IPS DF 4.7 (cell line): ENCODE results near the gene FOXO3.
"Not testable (repeated sequence)": the region's sequence is repeated elsewhere in the genome, so short reads cannot be mapped to it uniquely, and the experiment has no call there.

Experiments
- DNase-seq: peaks from one replicate; pipeline ENCODE4 v3.0.0-alpha.2; 2013; ENCODE audit warnings: low spot score; ENCODE audit errors: extremely low read depth

The FOXO3 gene

DNA sequence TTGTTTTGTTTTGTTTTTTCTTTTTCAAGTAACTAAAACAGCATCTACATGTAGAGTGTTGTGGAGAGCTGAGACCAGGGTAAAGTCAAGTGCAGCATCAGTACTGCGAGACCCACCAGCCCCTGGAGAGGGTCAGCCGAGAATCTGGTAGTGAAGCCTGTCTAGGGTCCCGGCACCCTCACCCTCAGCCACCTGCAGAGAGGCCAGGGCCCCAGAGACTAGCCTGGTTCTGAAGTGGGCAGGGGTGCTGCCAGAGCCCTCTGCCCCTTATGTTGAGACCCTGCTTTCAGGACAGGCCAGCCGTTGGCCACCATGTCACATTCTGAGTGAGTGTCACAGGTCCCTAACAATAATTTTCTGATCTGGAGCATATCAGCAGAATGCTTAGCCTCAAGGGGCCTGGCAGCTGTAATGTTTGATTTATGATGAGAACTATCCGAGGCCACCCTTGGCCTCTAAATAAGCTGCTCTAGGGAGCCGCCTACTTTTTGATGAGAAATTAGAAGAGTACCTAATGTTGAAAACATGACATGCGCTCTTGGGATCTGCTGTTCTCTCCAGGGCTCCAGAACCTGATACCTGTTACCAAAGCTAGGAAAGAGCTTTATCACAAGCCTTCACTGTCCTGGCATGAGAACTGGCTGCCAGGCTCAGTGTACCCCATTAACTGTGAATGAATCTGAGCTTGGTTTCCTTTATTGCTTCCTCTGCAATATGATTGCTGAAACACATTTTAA is 121.8 kb downstream of the FOXO3 start:
- DNase-seq: not testable (repeated sequence)

DNA sequence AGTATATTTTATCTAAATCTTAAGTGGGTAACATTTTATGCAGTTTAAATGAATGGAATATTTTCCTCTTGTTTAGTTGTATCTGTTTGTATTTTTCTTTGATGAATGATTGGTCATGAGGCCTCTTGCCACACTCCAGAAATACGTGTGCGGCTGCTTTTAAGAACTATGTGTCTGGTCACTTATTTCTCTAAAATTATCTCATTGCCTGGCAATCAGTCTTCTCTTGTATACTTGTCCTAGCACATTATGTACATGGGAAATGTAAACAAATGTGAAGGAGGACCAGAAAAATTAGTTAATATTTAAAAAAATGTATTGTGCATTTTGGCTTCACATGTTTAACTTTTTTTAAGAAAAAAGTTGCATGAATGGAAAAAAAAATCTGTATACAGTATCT is 123.3 kb downstream of the FOXO3 start:
- not testable (repeated sequence) for DNase-seq

DNA sequence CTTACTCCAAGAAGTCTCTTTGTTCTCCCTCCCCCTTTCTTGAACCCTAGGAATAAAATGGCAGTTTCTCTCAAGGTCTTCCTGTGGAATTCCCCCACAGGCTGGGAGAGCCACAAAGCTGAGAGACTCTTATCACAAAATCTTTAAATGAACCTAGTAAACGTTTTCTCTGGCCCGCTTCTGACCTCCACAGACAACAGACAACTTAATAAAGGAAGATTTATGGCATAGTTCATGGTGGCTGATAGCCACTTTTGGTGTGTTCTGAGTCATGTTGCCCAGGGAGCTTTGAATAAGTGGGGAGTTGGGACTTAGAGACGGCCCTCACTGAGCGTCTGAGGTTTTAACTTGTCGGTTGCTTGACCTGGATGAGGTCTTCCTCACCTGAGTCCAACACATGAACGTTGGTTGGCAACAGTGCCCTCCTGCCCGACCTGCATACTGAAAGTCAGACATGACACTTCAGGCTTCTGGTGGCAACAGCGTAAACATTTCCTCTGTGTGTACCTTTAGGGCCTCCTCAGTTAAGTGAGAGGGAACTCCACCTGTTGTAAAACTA is 124.1 kb downstream of the FOXO3 start:
- DNase-seq: no peak

DNA sequence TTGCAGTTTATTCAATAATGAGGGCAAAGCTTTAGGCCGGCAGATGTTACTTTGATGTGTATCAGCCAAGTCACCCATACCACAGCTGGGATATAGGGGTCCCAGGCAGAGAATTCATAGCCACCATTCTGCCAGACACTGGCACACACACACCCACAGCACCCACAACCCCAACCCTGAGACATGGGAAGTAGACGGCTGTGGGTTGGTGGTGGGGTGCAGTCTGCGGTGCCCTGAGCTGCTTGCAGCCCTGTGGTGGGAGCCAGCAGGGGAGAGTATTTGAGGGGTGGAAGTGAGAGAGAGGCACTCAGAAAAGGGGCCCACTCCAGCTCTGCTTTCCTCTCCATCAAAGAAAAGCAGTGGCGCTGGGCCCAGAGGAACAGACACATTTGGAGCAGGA is 125.3 kb downstream of the FOXO3 start:
- no peak for DNase-seq

DNA sequence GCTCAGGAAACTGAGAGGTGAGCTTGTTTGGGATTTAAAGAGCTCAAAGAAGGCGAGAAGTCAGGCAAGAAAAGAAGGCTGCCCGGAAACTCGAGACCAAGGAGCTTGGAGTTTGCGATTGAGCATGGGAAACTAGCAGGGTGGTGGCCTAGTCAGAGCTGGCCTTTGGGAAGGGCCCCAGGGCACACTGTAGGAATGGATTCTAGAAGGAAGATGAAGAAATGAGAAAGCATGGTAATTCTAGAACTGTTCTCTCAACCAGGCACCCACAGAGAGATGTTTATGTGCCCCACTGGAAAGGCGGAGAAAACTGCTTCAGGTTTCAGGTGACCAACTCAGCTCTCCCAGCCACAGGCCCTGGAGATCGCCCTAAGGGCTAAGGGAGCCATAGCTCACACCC is 126.2 kb downstream of the FOXO3 start:
- DNase-seq: no peak

DNA sequence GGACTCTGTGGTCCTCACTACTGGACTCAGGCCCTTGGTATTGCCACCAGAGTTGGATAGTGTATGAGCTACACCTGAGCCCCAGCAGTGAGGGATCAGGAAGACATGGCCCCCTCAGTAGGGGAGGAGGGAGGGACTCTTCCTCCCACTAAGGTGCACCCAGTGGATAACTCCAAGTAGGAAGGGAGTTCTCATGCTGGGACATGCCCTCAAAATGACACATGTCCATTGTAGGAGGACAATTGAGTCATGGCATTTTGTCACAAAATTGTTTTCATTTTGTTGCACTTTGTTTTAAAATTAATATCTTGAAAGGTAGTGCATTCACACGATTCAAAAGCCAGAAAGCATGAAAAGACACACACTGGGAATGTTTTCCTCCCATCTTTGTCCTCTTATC is 127.2 kb downstream of the FOXO3 start:
- DNase-seq: no peak

DNA sequence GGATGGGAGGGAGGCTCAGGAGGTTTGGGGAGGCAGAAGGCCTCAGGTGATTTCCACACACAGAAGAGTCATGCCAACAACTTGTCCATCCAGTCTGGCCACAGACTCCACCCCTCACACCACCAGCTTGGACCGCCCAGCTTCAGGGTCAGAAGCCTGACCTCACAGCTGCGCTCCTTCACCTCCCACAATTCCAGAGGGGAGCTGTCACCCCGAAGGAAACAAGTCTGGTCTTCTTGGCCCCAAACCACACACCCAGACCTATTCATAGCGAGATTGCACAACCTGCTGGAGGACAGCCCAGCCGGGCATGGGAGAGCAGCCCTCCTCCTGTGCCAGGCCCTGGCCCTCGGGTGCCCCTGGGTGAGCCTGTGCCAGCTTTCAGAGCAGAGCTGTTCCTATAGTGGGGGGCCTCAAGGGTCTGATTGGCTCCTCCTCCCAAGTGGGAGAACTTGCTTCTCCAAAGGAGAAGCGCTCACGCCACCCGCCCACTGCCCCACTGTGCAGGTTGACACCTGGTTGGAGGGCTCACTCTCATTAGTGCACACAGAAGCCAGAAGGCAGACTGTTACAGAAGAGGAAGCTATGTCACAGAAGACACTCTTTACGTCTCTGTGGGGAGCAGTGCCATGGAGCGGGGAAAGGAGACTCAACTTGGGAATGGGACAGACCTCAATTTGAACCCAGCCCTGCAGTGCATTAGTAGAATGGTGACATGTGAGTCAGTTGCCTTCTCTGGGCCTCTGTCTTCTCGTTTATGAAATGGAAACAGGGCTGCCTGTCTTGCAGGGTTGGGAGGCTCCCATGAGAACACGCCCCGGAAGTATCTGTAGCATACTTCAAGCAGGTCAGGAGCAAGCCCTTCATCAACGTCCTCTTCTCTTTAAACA is 128.8 kb downstream of the FOXO3 start:
- DNase-seq: no peak

DNA sequence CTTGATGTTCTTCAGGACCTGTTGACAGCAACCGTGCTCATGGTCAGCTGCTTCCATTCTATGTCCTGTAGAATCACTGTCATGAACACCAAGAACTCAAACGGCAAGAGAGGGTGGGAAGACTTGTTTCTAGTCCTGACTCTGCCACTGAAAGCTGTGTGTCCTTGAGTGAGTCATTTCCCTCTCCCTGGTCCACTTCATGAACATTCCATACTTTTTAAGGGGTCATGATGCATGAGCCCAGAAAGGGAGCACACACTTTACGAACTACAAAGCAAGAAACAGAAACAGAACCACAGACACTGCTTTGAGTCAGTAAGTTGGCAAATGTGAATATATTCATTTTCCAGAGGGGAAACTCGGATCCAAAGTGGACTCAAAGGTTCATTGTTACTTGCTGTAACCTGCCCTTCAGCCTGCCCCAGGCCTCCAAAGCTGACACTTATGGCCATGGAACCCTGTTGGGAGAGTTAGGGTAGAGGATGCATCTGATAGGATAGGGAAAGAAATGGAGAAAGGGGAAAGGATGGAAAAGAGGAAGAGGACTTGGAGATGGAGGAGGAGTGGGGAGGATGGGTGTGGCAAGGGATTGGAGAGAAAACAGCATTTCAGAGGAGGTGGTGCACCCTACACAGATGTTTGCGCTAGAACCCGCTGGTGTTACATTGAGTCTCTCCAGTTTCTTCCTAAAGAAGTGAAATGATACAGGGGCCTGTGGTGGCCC is 129.8 kb downstream of the FOXO3 start:
- no peak for DNase-seq

DNA sequence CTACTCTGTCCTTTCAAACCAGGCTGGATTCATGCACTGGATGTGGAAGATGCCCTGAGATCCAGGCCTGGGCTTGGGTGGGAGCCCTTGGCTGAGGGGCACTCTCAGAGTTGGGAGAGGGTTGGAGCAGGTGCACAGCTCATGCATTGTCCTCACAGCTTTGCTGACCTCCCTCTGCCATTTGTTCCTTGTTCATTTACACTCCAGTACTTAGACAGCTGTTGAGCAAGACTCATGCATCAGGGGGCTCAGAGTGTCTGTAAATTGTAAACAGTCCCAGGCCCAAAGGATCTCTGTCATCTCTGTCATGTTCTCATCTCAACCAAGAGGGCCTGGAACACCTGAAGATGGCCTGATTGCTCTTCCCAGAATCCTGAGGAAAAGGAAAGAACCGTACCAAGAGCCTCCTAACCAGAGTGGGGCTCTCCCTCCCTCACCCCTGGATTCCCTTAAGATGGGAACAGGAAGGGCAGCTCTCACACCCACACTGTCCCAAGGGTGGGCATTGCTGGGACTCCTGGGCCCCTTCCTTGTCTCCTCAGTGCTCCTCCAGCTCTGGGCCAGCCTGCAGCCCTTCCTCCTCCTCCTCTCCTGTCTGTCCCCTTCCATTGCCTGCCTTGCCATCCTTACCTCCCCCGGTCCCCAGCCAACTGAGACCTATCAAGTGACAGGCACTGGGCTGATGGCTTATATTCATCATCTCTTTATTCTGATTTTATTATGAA is 132.9 kb downstream of the FOXO3 start:
- DNase-seq: no peak

DNA sequence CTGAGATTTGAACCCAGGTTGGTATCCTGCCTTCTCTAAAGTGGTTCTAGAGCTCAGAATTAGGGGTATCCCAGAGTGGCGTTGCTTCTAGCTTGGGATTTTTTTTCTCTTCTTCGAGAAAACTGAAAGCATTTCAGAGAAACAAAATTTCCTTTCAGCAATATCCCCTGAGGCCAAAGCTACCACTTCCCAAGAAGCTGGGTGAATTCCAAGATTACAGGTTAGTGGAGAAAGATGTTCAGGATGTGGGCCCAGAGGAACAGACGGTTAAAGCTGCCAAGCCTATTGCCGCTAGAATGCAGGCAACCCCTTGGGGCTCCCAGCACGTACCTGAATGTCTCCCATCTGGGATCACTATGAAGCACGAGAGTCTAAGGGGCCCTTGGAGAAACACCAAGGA is 134.1 kb downstream of the FOXO3 start:
- DNase-seq: no peak

DNA sequence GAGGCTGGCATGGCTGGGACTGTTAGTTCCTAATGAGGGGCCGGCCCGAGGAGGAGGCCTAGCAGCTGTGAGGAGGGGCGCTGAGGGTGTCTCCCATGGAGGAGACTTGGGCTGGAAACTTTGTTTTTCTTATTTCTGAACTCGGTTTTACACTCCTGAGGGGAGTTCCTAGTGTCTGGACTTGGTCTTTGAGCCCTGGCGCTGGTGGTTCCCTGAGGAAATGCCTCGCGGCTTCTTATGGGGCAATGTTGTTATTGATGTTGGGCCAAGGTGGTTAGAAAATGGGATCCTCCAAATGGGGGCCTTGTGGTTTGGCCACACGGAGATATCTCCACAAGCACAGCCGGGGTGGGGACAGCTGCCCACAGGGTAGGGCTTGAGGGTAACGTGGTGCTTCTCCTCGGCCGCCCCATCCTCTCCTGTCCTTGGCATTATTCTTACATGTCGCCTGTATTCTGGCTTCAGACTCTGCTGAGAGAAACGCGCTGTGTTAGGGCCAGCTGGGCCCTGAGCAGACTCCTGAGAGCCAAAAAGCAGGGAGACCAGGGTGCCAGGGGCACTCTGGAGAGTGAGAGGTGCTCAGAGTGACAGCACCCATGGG is 136.9 kb downstream of the FOXO3 start:
- no peak for DNase-seq

DNA sequence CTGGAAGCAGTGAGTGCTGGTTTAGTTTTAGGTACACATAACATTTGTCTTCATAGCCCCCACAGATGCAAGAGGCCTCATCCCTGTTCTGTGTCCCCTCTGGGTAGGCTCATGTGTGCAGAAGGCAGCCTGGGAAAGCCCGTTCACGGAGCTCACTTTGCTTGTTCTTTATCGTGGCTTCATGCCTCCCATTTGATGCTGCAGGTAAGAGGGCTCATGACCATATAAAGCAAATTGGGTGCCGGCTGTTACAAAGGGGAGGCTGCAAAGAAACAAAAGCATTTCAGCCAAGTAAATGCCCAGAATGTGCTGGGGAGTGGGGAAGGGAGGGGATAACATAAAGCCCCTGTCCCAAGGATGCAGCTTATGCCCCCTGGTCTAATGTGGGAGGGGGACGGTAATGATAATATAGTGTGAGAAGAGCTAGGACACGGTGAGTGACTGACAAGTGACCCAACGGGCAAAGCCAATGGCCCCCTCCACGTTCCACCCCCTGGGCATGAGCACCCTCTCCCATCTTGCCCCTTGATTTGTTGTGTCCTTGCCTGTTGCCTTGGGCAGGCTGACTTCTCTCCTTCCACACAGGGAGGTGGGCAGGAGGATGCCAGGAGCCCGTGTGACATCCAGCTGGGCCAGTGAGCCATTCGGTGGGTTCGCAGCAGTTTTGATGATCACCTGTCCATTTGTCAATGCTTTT is 138.0 kb downstream of the FOXO3 start:
- DNase-seq: no peak

DNA sequence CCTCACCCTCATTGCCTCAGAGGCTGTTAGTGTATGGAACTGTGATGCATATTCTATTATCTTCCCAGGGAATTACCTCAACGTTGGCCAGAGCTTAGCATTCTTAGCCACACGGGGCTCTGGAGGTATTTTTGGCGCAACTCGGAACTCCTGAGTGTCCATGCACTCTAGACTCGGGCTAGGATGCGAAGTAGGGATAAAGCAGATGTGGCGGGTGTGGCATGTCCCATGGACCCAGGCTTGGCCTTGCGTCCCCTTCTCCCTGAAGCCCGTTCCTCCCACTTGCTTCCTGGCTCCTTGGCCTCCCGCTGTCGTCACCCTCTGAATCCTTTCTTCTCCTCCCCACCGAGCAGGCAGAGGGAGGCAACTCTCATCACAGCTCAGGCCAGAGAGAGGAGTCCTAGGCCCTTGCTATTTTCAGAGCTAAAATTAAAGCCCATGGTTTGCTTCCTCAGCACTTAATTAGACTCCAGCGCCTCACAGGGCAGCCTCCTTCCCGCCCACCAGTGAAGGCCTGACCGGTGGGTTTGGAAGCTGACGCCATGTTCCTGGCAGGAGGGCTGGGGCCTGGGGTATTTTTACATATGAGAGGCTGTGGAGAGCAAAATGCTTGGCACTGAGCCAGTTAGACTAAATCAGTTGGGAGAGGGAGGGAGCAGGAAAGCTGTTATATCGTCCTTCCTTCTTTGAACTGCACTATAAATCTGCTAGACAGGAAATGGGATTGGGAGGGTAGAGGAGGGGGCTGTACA is 138.7 kb downstream of the FOXO3 start:
- DNase-seq: no peak

DNA sequence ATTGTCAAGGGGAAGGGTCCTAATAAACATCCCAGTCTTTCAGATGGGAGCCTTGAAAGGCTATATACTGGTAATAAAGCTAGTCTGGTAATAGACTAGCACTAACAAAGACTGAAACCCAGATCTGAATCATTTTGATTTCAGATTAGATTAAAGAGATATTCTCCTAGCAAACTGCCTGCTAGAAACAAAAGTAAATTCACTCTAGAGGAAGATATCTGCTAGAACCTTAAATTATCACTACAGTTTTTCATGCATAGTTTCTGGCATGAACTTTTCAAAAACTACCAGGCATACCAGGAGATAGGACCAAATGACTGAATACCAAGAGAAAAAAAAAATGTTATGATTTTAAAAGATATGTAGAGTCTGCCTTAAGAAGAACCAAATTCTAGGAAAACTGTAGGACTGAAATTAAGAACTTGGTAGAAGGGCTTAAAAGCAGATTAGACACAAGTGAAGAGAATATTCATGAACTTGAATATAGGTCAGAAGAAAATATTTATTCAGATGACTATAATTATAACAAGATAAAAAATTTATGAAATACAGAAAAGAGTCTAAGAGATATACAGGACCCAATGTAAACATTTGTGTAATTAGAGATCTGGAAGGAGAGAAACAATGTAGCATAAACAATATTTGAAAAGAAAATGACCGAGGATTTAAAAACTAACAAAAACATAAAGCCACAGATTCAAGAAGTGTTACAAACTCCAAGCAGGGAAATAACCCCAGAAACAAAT is 141.6 kb downstream of the FOXO3 start:
- no peak for DNase-seq

DNA sequence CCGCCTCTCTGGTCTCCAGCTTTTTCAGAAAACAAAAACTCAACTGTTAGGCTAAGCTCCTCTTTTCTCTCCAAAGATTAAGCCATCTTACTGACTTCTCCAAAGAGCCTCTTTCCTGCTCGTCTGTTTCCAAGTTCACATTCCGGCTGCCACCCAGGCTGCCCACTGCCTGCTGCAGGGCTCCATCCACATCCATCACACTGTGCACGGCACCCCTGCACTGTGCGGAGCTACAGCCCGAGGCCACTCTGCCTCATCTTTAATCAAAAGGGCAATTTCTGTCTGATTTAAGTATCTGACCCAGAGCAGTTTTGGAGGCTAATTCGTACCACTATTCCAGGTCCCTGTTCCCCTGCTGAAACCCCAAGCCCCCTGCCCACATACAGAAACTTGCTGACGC is 145.9 kb downstream of the FOXO3 start:
- no peak for DNase-seq

DNA sequence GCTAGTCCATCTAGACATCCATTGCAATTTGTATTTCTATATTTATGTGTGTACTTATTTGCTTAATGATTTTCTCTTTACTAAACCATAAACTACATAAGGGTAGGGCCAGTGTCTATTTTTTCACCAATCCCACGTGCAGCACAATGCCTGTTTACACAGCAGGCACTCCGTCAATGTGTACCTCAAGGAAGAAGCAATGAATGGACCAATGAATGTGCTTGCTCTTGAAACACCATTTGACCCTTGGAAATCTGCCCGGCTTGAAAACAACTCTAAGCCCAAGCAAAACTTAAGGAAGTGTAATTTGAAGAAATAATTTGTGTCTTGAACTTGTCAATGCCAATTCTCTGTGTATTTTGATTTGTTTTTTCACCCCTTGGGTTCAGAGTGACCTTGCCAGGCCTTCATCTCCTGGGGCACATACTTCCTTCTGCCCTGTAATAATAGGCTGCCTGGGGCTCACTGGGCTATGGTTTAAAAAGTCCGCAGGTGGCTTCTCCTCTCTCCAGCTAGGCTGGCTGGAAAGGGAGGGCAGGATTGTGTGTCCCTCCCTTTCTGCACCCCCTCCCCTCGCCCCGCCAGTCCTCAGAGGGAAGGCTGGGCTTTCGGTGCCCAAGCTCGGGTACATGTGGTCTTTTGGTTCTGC is 146.7 kb downstream of the FOXO3 start:
- no peak for DNase-seq

DNA sequence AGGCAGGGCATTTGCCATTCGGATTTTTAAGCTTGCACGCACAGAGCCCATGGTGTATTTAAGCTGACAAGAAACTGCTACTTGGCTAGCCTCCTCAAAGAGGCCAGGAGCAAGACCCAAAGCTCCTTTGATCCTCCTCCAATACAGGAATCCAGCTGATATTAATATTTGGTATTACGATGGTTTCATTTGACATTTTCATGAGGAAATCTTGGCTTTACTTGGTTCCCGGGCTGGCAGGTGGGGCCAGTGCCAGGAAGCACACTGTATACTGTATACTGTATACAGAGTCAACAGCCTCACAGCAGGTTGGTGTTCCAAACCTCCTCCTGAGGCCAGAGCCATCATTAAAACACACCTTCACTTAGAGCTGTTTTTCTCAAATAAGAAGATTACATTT is 149.3 kb downstream of the FOXO3 start:
- no peak for DNase-seq

DNA sequence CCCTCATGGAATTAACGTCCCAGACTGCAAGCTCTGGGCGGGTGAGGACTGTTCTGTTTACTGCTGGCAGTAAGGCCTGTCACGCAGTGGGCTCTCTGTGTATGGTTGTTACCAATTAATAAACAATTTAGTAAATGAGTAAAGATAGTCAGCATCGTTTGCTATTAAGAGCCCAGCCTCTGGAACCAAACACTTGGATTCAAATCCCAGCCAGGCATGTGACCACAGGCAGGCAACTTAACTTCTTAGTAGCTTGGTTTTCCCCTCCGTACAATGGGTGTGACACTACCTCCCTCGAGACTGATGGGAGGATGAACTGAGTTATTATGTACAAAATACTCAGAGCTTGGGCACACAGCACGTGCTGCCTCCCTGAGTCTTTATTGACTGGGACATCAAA is 149.8 kb downstream of the FOXO3 start:
- no peak for DNase-seq
